HG03064 (cell line): ENCODE results near the gene U2AF1L4.

Experiments
- ATAC-seq: cut with Tn5 transposase; IDR thresholded peaks from one replicate; pipeline ENCODE4 v1.9.1; 2021; ENCODE audit warnings: low read depth; ENCODE audit not compliant: unreplicated experiment

U2AF1L4 gene

DNA sequence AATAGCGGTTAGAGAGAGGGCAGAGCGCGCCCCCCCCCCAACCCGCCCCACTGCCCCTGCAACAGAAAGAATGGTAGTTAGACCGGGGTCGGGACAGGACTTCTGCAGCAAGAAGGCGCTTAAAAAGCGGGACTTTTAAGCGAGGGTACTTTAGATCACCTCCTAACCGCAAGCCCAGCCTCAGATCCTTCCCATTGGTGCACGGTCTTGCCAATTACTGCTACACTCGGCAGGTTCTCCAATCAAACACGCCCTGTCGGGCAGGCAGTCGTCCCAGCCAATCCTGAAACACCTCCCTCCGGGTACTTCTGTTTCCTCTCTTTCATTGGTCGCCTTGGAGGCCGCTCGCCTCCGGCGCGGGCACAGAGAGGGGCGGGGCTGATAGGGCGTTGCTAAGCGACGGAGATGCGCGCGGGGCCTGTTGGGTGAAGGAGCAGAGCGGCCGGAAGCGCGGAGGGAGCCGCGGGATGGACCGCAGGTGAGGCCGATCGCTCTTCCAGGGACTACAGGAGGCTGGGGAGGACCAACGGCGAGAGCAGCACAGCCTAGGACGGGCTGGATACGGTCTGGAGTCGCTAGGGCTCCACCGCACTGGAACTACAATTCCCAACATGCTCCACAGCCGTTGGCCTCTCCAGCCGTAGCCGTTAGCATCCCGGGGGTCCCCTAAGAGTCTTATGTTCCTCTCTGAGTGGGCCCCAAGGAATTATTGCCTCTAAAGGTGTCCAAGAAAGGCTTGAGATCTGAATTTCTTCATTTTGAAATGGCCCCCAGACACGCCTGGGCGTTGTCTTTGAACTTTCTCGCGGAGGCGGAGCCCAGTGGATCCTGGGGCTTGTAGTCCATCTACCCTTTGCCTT, 12.8 kb upstream of the U2AF1L4 start, which contains the start of gene PROSER3:
Gene PROSER3, plus strand, starts transcription at position 428 of the 860 bp plus-strand sequence. Its CDS starts 40 bp downstream, at position 468.
- peak; percentile 81 for ATAC-seq

DNA sequence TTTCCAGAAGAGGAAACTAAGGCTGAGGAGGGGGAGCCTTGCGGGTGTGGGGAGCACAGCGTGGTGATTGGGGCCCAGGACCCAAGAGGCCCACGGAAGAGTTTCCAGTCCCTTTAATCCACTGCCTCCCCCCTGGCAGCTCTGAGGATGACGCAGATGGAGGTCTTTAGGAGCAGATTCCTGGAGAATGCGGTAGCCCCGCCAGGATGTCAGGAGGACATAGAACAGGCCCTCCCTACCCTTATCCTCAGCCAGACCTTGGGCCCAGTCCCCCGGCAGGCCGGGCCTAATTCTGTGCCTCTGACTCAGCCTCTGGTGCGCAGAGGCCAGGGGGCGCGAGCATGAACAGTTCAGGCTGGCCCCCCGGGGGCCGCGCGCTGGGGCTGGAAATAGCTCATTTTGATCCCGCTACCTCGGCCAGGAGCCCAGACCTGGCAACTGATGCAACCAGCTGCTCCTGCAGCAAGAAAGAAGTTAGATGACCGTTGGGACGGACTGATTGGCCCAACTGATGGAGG, 12.1 kb upstream of the U2AF1L4 start:
- ATAC-seq: no peak

DNA sequence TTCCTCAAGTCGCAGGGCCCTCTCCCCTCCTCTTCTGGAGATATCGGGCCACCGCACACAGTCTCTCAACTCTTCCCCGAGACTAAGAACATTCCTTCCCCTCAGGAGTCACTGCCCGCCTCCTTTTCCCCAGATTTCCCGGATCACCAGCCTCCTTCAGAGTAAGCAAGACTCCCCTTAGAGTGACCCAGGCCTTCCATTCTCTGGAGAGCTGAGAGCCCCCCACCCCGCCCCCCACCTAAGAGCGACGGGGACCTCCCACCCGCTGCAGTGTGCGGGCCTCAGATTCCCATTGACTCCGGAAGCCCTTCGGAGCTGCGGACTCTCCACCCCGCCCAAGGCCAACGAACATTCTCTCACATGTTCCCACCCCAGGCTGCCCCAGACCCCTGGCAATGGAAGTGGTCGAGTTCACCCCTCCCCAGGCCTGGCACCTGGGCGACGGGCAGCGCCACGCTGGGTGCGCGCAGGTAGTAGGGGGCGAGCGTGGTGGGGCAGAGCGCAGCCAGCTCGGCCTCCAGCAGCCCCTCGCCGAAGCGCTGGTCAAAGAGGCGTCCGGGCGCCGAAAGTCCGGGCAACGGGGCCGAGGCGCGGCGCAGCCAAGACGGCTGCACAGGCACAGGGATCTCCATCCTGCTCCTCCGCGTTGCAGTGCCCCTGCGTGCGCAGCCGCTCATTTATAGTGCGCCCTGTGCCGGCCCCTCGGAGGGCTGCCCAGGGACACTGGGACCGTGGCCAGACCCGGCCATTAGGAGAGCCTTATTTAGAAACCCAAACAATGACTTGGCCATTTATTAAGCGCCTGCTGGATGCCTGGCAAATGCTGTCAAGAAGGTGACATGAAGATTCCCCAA, 11.4 kb upstream of the U2AF1L4 start, which contains the start of gene HSPB6:
Gene HSPB6, minus strand, starts transcription at position 653 of the 854 bp plus-strand sequence. Its CDS starts 21 bp downstream, at position 632.
- no peak for ATAC-seq

DNA sequence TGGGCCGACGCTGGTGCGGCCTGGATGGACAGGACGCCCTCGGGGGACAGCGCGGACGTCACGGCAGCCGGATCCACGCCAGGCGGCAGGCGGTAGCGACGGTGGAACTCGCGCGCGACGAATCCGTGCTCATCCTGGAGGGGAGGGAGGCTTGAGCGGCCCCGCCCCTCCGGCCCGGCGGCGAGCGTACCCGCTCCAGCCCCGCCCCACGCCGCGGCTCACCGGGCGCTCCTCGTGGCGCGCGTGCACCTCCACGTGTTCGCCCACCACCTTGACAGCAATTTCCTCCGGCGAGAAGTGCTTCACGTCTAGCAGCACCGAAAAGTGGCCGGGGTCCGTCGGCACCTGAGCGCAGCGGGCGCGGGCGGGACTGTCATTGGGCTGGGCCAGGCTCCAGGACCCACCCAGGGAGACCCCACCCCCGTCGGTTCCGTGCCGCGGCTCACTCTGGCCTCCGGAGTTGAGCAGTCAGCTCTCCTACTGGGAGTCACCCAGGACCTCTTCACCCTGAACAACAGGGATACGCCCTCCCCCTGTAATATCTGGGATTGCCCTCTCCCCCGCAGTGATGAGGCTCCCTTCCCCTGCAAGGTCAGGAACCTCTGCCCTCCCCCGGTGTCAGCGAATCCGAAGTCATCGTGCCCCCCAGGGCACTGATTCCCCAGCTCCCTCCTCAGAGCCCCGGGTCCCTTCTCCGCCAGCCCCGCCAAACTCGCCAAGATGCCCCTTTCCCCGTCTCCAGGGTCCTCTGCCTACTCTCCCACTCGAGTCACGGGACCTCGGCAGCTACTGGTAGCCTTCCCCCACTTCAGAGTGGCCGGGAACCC, 10.5 kb upstream of the U2AF1L4 start:
- no peak for ATAC-seq

DNA sequence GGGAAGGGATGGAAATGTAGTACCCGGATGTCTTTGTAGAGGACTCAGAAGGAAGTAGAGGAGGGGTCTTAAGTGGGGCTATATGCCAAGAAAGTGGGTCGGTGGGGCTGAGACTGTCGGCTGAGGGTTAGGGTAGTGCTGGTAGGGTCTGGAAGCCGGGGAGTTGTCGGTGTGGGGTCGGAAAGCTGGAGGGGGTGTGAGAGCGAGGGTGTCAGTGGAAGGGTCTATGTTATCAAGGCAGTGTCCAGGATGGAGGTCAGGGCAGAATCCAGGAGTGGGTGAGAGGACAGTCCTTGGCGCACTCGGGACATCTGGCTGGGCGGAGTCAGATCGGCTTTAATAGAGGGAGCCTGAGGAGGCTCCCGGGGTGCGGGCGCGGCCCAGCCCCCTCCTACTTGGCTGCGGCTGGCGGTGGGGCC, 9.9 kb upstream of the U2AF1L4 start:
- ATAC-seq: no peak

DNA sequence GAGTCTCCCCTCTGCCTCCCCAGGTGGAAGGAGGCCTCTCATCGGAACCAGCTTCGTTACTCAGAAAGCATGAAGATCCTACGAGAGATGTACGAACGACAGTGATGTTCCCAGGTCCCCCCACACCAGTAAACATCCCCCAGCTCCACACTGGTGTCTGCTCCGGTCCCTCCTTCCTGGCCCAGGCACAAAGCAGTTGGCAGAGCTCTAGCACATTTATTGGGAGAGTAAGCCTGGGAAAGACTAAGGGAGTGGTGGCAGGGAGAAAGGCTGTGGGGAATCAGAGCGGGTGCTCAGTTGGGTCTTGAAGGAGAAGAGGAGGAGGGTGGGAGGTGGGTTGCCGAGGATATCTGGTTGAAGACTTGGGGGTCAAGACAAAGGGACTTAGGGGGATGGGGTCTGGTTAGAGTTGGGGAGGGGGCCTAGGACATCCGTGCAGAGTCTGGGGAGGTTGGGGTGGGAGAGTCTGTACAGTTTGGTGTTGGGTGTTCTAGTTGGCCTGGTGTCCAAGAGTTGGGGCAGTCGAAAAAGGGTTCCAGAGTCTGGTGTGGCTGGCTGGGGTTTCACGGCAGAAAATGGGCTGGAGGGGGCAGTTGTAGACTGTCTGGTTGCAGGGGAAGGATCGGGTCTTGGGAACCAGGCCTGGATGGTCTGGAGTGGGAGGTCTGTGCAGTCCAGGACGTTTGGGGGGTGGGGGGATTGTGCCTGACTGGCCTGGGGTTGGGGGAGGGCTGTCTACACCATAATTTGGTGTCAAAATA, 9.3 kb upstream of the U2AF1L4 start:
- ATAC-seq: no peak

DNA sequence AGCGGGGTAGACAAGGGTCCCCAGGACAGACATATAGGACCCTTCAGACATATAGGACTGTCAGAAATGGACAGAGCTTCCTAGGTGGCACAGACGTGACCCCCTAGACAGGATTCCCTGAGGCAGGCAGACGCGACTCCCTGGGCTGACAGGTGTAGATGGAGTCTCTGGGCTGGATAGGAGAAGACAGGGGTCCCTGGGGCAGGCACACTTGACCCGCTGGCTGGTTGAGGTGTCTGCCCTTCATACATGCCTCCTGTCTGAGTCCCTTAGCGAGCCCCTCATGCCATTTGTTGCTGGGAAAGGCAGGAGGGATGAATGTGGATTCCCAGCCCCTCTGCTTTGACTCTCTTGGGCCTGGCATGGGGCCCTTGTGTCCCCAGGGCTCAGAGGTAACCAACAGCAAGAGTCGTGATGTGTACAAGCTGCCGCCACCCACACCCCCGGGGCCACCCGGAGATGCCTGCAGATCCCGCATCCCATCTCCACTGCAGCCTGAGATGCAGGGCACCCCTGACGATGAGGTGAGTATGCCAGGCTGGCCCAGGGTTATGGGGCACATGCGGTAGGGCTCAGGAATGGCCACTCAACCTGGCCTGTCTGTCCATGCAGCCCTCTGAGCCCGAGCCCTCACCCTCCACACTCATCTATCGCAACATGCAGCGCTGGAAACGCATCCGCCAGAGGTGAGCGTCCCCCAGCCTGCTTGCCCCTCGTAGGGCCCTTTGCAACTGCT, 8.6 kb upstream of the U2AF1L4 start:
- no peak for ATAC-seq

DNA sequence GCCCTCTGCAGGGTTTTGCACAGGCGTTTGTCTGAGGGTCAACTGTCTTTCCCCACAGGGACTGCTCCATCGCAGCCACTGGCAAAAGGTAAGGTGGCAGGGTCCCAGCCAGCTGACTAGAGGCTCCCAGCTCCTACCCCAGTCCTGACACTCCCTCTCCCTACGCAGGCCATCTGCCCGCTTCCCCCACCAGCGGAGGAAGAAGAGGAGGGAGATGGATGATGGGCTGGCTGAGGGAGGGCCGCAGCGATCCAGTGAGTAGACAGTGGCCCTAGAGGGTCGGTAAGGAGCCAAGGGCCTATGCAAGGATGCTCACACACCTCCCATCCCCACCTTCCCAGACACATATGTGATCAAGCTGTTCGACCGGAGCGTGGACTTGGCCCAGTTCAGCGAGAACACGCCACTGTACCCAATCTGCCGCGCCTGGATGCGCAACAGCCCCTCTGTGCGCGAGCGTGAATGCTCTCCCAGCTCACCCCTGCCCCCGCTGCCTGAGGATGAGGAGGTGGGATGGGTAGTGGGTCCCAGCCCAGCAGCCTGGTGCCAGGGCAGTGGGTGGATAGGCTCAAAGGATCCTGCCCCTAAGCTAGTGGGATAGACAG, 7.6 kb upstream of the U2AF1L4 start:
- ATAC-seq: no peak

DNA sequence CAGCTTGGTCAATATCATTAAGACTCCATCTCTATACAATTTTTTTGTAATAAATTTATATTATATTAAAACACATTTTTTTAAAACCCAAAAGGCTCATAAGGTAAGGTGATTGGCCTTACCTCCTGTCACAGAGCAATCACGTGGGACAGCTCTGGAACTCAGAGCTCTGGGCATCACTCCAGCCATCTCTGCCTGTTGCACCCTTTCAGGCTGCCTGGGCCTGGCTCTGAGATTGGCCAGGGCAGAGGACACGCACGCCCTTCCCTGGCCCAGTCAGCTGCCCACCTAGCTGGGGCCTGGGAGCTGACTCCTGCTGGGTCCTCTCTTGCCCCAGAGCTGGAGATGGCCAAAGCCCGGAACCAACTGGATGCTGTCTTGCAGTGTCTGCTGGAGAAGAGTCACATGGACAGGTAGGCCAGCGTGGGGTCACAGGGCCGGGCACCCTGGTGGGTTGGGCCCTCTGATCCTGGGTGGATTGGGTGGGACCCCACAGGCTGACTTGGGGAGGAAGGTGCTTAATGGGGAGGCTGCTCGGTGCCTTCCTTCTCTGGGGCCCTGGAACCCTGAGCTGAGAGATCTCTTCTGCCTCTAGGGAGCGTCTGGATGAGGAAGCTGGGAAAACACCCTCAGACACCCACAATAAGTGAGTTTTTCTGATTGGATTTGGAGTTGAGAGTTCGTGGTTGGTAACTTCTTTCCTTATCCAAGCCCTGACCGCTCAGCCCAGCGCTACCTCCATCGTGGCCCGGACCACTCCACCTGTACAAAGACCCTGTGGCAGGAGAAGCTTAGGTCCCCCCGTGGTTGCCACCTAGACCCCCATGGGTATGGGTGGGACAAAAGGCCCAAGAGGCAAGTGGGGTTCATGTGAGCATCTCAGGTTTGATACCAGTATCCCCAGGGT, 6.9 kb upstream of the U2AF1L4 start:
- no peak for ATAC-seq

DNA sequence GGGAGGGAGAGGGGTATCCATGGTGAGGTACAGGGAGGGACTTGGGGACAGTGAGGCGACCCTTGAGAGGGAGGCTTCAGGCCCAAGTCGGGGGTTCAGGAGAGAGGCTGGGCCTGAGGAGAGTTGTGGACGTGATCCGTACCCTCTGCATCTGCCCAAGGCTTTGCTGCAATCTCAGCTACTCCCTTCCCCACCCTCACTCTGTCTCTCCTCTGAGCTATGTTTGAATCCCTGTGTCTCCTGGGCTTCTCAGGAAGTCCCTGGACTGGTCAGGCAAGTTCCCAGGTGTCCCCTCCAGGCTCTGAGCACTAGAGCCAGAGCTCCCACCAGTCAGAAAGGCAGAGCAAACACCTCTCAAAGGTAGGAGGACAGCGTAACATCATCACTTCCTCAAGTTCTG, 4.9 kb upstream of the U2AF1L4 start:
- no peak for ATAC-seq

DNA sequence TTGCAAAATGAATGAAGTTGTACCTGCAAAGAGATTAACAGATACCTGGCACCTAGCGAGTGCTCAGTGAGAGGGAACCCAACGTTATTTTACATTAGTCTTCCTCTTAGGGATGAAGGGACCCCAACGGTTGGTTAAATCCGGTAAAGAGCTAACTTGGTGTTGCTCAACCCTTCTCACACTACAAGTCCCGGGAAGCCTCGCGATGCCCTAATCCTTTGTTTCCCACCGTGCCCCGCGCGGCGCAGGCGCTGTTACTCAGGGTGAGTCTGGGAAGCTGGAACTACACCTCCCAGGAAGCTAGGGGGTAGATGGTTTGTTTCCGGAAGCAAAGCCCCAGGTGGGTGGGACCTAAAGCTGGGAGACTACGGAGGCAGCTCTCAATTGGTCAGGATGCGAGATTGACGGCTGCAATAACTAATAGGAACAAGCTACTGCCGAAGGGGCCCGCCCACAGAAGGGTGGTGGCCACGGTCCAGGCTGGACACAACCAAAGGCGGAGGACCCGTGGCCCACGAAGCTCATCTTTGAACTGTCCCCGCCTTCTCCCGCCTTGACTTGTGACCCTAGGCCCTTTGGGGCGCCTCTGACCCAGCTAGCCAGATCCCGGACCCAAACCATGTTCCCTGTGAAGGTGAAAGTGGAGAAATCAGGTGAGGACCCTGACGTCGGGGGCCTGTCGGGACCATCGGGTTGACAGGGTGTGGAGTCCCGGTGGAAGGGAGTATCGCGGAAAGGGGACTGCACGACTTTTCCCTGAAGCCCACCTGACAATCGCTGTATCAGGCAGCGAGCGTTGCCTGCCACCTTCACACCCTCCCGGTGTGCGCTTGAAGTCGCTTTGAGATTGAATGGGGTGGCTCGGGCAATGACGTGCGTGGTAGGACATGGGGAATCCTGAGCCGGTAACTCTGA, 3.1 kb upstream of the U2AF1L4 start, which contains the start of gene LIN37:
Gene LIN37, plus strand, starts transcription at position 471 of the 915 bp plus-strand sequence. Its CDS starts 149 bp downstream, at position 620.
- ATAC-seq: peak; percentile 52

DNA sequence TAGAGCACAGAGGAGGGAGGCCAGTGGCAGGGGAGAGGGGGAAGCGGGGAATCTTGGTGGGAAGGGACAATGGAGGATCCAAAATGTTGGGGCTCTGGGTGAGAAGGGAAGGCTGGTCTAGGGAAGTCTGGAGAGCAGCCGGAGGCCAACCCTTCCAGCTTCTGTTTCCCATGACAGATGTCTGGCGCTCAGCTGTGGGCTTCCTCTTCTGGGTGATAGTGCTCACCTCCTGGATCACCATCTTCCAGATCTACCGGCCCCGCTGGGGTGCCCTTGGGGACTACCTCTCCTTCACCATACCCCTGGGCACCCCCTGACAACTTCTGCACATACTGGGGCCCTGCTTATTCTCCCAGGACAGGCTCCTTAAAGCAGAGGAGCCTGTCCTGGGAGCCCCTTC, 1.3 kb upstream of the U2AF1L4 start:
- no peak for ATAC-seq

DNA sequence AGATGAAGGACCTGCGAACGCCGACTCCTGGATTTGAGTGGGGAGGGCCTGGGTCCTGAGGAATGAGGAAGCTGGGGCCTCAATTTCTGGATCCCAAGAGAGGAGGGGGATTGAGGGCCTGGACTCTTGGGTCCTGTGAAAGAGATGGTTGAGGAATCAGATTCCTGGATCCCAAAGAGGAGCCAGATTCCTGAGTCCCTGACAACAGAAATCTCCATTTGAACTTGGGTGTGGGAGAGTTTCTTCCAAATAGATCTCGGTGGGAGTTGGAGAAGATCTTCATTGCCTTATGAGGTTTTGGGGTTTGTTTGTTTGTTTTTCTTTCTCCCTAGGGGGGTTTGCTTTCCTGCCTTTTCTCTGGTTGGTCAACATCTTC, 857 bp upstream of the U2AF1L4 start:
- ATAC-seq: no peak

DNA sequence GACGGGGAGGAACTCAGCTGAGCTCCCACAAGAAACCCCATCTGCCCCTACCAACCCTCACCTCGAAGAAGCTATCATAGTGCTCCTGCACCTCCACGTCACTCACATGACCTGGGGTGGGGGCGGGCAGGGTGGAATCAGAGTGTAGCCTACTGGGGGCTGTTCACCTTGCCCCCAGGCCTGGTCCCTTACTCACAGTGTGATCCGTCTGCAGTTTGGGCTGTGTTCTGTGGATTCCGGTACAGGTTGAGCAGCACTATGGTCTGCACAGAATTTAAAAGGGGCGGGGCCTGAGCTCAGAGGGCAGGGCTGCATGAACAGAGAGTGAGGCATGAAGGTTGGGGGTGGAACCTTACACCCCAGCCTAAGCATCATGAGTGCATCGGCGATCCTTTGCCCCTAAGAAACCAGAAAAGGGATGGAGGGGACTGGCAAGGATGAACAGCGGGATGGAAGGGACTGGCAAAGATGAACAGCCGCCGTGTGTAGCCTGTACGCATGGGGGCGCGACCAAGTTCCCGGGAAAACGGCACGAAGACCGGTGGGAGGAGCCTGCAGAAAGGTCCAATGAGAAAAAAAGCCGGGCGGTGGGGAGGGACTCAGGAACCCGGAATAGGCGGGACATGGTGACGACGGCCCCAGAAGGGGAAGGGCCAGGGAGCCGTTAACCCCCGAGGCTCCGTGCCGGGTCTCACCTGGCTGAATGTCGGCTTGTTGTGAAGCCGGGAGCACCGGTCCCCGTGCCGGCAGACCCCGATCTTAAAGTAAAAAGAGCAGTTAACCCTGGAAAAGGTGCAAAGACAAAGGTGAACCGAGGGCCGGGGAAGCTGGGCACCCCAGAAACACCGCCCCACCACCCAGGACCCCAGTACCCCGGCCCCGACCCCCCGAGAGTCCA, 539 bp downstream of the U2AF1L4 start:
- ATAC-seq: no peak
